K562 (cell line): ENCODE data around the gene MAN1A1. TPM values are rescaled to one million over a fixed set of nuclear protein-coding genes. Genes with fewer than 3 reads are reported as not detected.
A peak's percentile ranks its signal among the peaks of the same experiment; 100 is the strongest.

Source experiments
- CBX8 ChIP-seq: fragments of 200-600 bp; sonication (generic); IDR thresholded peaks from 2 replicates; pipeline ENCODE4 v1.6.1; 2012; ENCODE audit warnings: borderline replicate concordance, mixed run types, low read depth, mild to moderate bottlenecking, moderate library complexity, mixed read lengths, low read length, control low read depth, inconsistent platforms; ENCODE audit not compliant: poor library complexity, severe bottlenecking; ENCODE audit errors: extremely low read depth
- FOSL1 ChIP-seq: fragments of 200-800 bp; sonication (Bioruptor generic); conservative IDR thresholded peaks from 2 replicates; pipeline ENCODE4 v1.6.1; 2016; ENCODE audit warnings: missing genetic modification characterization, missing compliant biosample characterization
- HDAC3 ChIP-seq: fragments of 450-650 bp; IDR thresholded peaks from 2 replicates; pipeline ENCODE4 v1.6.1; 2018; ENCODE audit warnings: borderline replicate concordance, mild to moderate bottlenecking, moderate library complexity; ENCODE audit not compliant: partially characterized antibody
- HOXB6 ChIP-seq: fragments of 250-450 bp; sonication (Bioruptor Pico); IDR thresholded peaks from 2 replicates; pipeline ENCODE4 v1.5.1; 2022; ENCODE audit warnings: mild to moderate bottlenecking, borderline replicate concordance
- RBM25 ChIP-seq: fragments of 200-400 bp; formaldehyde crosslinking; IDR thresholded peaks from 2 replicates; pipeline ENCODE4 v1.6.1; 2018; ENCODE audit warnings: low read length, low read depth, moderate library complexity; ENCODE audit not compliant: severe bottlenecking
- RFX7 ChIP-seq: fragments of 250-450 bp; sonication (Bioruptor Pico); IDR thresholded peaks from 2 replicates; pipeline ENCODE4 v1.5.1; 2021; ENCODE audit warnings: mild to moderate bottlenecking
- ZNF146 ChIP-seq: IDR thresholded peaks from one replicate; pipeline ENCODE4 v1.6.1; 2018; ENCODE audit warnings: missing compliant biosample characterization; ENCODE audit not compliant: unreplicated experiment
- ZNF212 ChIP-seq: fragments of 450-650 bp; formaldehyde crosslinking; IDR thresholded peaks from 2 replicates; pipeline ENCODE4 v1.4.0; 2020; ENCODE audit warnings: mild to moderate bottlenecking
- ZNF316 ChIP-seq: fragments of 450-650 bp; IDR thresholded peaks from 2 replicates; pipeline ENCODE4 v1.6.1; 2016
- ZNF583 ChIP-seq: fragments of 250-450 bp; sonication (Bioruptor Pico); IDR thresholded peaks from 2 replicates; pipeline ENCODE4 v1.4.0; 2020
- polyA plus RNA-seq, 8 experiments: library from polyadenylated mRNA; depleted of rRNA in 4 of 8; stranded (reverse) in 5 of 8; unstranded in 3 of 8; fragments of >200 nt; fragmentation: Nextera tagmentation in 2 of 8; fragmentation: Illumina TruSeq in 1 of 8; extraction: Ambion mirVana in 2 of 8; extraction: Trizol in 1 of 8; gene quantifications; 2 replicates each; pipeline versions ENCODE4 v1.2.1 to v1.2.3, GENCODE V29; 2011 to 2014; ENCODE audit warnings: inconsistent platforms in 1 of 8, missing spikeins in 1 of 8
- total RNA-seq, 7 experiments: library from RNA; depleted of rRNA in 6 of 7; stranded (reverse); fragments of >200 nt in 6 of 7; fragmentation: Illumina TruSeq in 2 of 7; extraction: Trizol in 2 of 7; gene quantifications; 2 replicates each; pipeline versions ENCODE4 v1.2.1 to v1.2.3, GENCODE V29; 2011 to 2021; ENCODE audit warnings: low replicate concordance in 1 of 7
- TF ChIP-seq, protein P1 (sequence below): fragments of 250-450 bp; sonication (Bioruptor Pico); IDR thresholded peaks from 2 replicates; pipeline ENCODE4 v1.4.0; 2020; ENCODE audit warnings: mild to moderate bottlenecking, moderate library complexity
- TF ChIP-seq, protein P2 (sequence below): fragments of 450-650 bp; formaldehyde crosslinking; IDR thresholded peaks from 2 replicates; pipeline ENCODE4 v1.4.0; 2022; ENCODE audit warnings: mild to moderate bottlenecking, moderate library complexity
- TF ChIP-seq, protein P3 (sequence below): fragments of 250-450 bp; sonication (Bioruptor Pico); IDR thresholded peaks from 2 replicates; pipeline ENCODE4 v1.8.0; 2022; ENCODE audit warnings: moderate library complexity, mild to moderate bottlenecking, inconsistent platforms
- TF ChIP-seq, protein P4 (sequence below): fragments of 450-650 bp; formaldehyde crosslinking; IDR thresholded peaks from 2 replicates; pipeline ENCODE4 v1.4.0; 2022; ENCODE audit warnings: missing genetic modification characterization

The MAN1A1 gene
- total and polyA plus RNA-seq, 9 of the 15 experiments (the other 6 are each of a cell fraction or from before 2014, with no cell fraction given): 24.5 to 78.4 (median 59.7) TPM

DNA sequence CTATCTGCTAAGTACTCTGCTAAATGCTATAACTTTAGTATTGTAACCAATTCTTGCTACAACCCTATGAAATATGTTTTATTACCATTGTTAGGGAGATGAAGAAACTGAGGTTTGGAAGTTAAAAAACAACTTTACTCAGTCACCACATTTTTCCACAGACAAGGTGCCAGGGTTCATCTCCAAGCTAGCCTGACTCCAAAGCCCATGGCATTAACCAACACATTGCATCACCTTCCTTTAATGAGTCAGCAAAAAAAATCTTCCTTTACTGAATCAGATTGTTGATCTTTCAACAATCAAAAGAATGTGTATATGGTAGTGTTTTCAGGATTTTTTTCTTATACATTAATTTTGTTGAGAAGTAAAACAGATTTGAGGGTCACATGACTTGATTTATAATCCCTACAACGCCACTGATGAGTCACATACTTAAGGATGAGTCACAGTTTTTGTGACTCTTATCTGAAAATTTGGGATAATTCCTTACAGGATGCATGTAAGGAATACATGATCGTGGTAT, 41.5 kb downstream of the MAN1A1 start (continued):
- TF ChIP-seq, protein P1, sequence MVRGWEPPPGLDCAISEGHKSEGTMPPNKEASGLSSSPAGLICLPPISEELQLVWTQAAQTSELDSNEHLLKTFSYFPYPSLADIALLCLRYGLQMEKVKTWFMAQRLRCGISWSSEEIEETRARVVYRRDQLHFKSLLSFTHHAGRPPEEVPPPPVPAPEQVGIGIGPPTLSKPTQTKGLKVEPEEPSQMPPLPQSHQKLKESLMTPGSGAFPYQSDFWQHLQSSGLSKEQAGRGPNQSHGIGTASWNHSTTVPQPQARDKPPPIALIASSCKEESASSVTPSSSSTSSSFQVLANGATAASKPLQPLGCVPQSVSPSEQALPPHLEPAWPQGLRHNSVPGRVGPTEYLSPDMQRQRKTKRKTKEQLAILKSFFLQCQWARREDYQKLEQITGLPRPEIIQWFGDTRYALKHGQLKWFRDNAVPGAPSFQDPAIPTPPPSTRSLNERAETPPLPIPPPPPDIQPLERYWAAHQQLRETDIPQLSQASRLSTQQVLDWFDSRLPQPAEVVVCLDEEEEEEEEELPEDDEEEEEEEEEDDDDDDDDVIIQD: no peak
- peak; percentile 100 for TF ChIP-seq FOSL1
- TF ChIP-seq, protein P2, sequence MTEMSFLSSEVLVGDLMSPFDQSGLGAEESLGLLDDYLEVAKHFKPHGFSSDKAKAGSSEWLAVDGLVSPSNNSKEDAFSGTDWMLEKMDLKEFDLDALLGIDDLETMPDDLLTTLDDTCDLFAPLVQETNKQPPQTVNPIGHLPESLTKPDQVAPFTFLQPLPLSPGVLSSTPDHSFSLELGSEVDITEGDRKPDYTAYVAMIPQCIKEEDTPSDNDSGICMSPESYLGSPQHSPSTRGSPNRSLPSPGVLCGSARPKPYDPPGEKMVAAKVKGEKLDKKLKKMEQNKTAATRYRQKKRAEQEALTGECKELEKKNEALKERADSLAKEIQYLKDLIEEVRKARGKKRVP (CRISPR knock-in tag): peak; percentile 92
- no peak for TF ChIP-seq ZNF146 (CRISPR knock-in tag)
- TF ChIP-seq, protein P3, sequence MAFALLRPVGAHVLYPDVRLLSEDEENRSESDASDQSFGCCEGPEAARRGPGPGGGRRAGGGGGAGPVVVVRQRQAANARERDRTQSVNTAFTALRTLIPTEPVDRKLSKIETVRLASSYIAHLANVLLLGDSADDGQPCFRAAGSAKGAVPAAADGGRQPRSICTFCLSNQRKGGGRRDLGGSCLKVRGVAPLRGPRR (CRISPR knock-in tag): no peak
- 0 out of 2 replicates have a peak, but pooled peaks have one; percentile 31 for TF ChIP-seq ZNF583 (CRISPR knock-in tag)
- peak; percentile 100 for TF ChIP-seq ZNF316
- TF ChIP-seq RBM25: no peak
- no peak for TF ChIP-seq HDAC3
- no peak for TF ChIP-seq RFX7 (CRISPR knock-in tag)
- no peak for TF ChIP-seq HOXB6
- no peak for TF ChIP-seq ZNF212 (CRISPR knock-in tag)
- no peak for TF ChIP-seq CBX8
- TF ChIP-seq, protein P4, sequence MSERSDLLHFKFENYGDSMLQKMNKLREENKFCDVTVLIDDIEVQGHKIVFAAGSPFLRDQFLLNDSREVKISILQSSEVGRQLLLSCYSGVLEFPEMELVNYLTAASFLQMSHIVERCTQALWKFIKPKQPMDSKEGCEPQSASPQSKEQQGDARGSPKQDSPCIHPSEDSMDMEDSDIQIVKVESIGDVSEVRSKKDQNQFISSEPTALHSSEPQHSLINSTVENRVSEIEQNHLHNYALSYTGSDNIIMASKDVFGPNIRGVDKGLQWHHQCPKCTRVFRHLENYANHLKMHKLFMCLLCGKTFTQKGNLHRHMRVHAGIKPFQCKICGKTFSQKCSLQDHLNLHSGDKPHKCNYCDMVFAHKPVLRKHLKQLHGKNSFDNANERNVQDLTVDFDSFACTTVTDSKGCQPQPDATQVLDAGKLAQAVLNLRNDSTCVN (CRISPR knock-in tag): no peak
